ENCODE data around the gene ATXN7L3.

GRCh38 chr17:44188576-44189403 is 10.9 kb downstream of the ATXN7L3 start:
- TF ChIP-seq CTCF (IDR thresholded peaks at IDR 0.05; ENCODE audit: low read length) (no peak), EZH2 (IDR thresholded peaks at IDR 0.05; ENCODE audit: borderline replicate concordance, low read length) (no peak)
